ENCODE measurements around the gene CDH4.

The CDH4 gene

DNA sequence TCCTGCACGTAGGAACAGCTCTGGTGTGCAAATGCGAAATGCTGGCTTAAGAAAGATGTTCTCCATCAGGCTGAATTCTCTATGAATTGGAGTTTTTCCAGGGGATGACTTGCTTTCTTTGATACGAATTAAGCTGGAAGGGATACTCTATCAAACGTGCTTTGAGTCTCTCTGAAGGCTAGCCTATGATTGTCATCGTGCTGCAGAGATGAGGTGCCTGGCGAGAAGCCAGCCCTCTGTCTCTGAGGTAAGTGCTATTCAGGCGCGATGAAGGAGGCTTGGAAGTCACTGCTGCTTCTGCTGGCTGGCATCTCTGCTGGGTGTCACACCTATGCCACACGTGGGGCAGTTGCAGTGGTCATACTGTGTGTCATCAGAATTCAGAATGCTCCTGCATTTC is 589.9 kb downstream of the CDH4 start:
- H2AFZ ChIP-seq (ENCODE audit: low read depth, low read length, severe bottlenecking), result no peak overlapping the region
- no peaks in the 10 kb centered on the region for H3K9me2 ChIP-seq (replicated peaks; ENCODE audit: insufficient read depth, low read length)
- H3K4me2 ChIP-seq (ENCODE audit: low read depth, low read length, poor library complexity, severe bottlenecking), result no peak overlapping the region
- no peak overlapping the region for H3K9ac ChIP-seq (ENCODE audit: low read length)
- no peaks in the 10 kb centered on the region for H3K79me2 ChIP-seq (ENCODE audit: insufficient read depth, low read length)
- H3K9me3 ChIP-seq (ENCODE audit: insufficient read depth, low read length), result no peaks in the 10 kb centered on the region
- no peak overlapping the region for H3K4me3 ChIP-seq (ENCODE audit: insufficient read depth, low read length, poor library complexity, severe bottlenecking)
- H3K27ac ChIP-seq (ENCODE audit: low read depth, low read length), result no peak overlapping the region
- no peaks in the 10 kb centered on the region for H4K20me1 ChIP-seq (ENCODE audit: low read depth, low read length)
- no peaks in the 10 kb centered on the region for H3F3A ChIP-seq (ENCODE audit: insufficient read depth)
- TF ChIP-seq CTCF (IDR thresholded peaks at IDR 0.05; ENCODE audit: insufficient read depth, low read length, poor library complexity, severe bottlenecking), result no peak
- no peak for TF ChIP-seq EZH2phosphoT487 (conservative IDR thresholded peaks at IDR 0.05; ENCODE audit: low read length)
- H3K36me3 ChIP-seq (ENCODE audit: low read length), result no peaks in the 10 kb centered on the region
- no peaks in the 10 kb centered on the region for H3K27me3 ChIP-seq (ENCODE audit: low read length)

- Histone ChIP-seq H4K20me1 (ENCODE audit: low read depth, low read length) (no peaks in the 10 kb centered on the region), H3K36me3 (ENCODE audit: low read length) (no peaks in the 10 kb centered on the region), H3K27ac (ENCODE audit: low read depth, low read length) (no peak overlapping the region), H2AFZ (ENCODE audit: low read depth, low read length, severe bottlenecking) (no peak overlapping the region), H3K9me2 (replicated peaks; ENCODE audit: insufficient read depth, low read length) (no peaks in the 10 kb centered on the region), H3F3A (ENCODE audit: insufficient read depth) (no peaks in the 10 kb centered on the region), H3K4me2 (ENCODE audit: low read depth, low read length, poor library complexity, severe bottlenecking) (no peak overlapping the region), H3K27me3 (ENCODE audit: low read length) (no peaks in the 10 kb centered on the region), H3K9ac (ENCODE audit: low read length) (no peak overlapping the region), H3K4me3 (ENCODE audit: insufficient read depth, low read length, poor library complexity, severe bottlenecking) (no peak overlapping the region), H3K79me2 (ENCODE audit: insufficient read depth, low read length) (no peaks in the 10 kb centered on the region), H3K9me3 (ENCODE audit: insufficient read depth, low read length) (no peaks in the 10 kb centered on the region)
- TF ChIP-seq EZH2phosphoT487 (conservative IDR thresholded peaks at IDR 0.05; ENCODE audit: low read length), result no peak
- TF ChIP-seq CTCF (IDR thresholded peaks at IDR 0.05; ENCODE audit: insufficient read depth, low read length, poor library complexity, severe bottlenecking), result no peak
Observed at GRCh38 chr20:61844621-61845020, 592.6 kb downstream of the CDH4 start.

- H3K9me2 ChIP-seq (replicated peaks; ENCODE audit: insufficient read depth, low read length), result no peaks in the 10 kb centered on the region
- no peaks in the 10 kb centered on the region for H4K20me1 ChIP-seq (ENCODE audit: low read depth, low read length)
- H3K4me2 ChIP-seq (ENCODE audit: low read depth, low read length, poor library complexity, severe bottlenecking), result no peak overlapping the region
- H3K27ac ChIP-seq (ENCODE audit: low read depth, low read length), result no peak overlapping the region
- H3K4me3 ChIP-seq (ENCODE audit: insufficient read depth, low read length, poor library complexity, severe bottlenecking), result no peak overlapping the region
- TF ChIP-seq EZH2phosphoT487 (conservative IDR thresholded peaks at IDR 0.05; ENCODE audit: low read length) (no peak), CTCF (IDR thresholded peaks at IDR 0.05; ENCODE audit: insufficient read depth, low read length, poor library complexity, severe bottlenecking) (no peak)
- H2AFZ ChIP-seq (ENCODE audit: low read depth, low read length, severe bottlenecking), result no peak overlapping the region
- H3K27me3 ChIP-seq (ENCODE audit: low read length), result no peaks in the 10 kb centered on the region
- no peaks in the 10 kb centered on the region for H3K79me2 ChIP-seq (ENCODE audit: insufficient read depth, low read length)
- H3K9ac ChIP-seq (ENCODE audit: low read length), result no peak overlapping the region
- no peaks in the 10 kb centered on the region for H3F3A ChIP-seq (ENCODE audit: insufficient read depth)
- no peaks in the 10 kb centered on the region for H3K36me3 ChIP-seq (ENCODE audit: low read length)
- H3K9me3 ChIP-seq (ENCODE audit: insufficient read depth, low read length), result no peaks in the 10 kb centered on the region
Observed at GRCh38 chr20:61845233-61845671, 593.2 kb downstream of the CDH4 start.
